GM12872 (cell line): ENCODE results near the gene LGALS9.

Experiments used
- CTCF ChIP-seq: IDR thresholded peaks from 3 replicates; pipeline ENCODE4 v1.5.1; 2011; ENCODE audit warnings: low read depth, mild to moderate bottlenecking, low read length, moderate library complexity; ENCODE audit not compliant: insufficient read depth

Gene LGALS9

GRCh38 chr17:27612160-27612770, 18.7 kb upstream of the LGALS9 start:
- TF ChIP-seq CTCF = no peak

- TF ChIP-seq CTCF = no peak
These were observed 17.6 kb upstream of the LGALS9 start for GRCh38 chr17:27613433-27613832.

GRCh38 chr17:27615121-27615520, 15.9 kb upstream of the LGALS9 start:
- no peak for TF ChIP-seq CTCF

- no peak for TF ChIP-seq CTCF
These were observed 14.6 kb upstream of the LGALS9 start for GRCh38 chr17:27616414-27616813.

GRCh38 chr17:27618417-27618816, 12.6 kb upstream of the LGALS9 start:
- no peak for TF ChIP-seq CTCF

- no peak for TF ChIP-seq CTCF
These were observed 10.3 kb upstream of the LGALS9 start for GRCh38 chr17:27620721-27621120.

- TF ChIP-seq CTCF = no peak
These were observed 9.5 kb upstream of the LGALS9 start for GRCh38 chr17:27621536-27621935.
